Adrenal gland (tissue), 5 donors: ENCODE results near the gene RPTOR.

Experiments
- CTCF ChIP-seq, 6 experiments: fragments of 450-650 bp in 4 of 6; fragments of 200-600 bp in 2 of 6; sonication (generic) in 1 of 6; IDR thresholded peaks; 1 replicate in 5 of 6; 2 replicates in 1 of 6; pipeline versions ENCODE4 v1.5.1 to v1.8.0; 2016 to 2021; ENCODE audit warnings: antibody characterized with exemption in 6 of 6, mild to moderate bottlenecking in 2 of 6, moderate library complexity in 1 of 6
- POLR2A ChIP-seq, 2 donors: fragments of 450-650 bp; IDR thresholded peaks; one replicate each; pipeline ENCODE4 v1.6.1; 2017; ENCODE audit warnings: antibody characterized with exemption in 2 of 2, mild to moderate bottlenecking in 2 of 2, moderate library complexity in 1 of 2
- donor health status: DM: no; HTN: no; CAD: no.

DNA sequence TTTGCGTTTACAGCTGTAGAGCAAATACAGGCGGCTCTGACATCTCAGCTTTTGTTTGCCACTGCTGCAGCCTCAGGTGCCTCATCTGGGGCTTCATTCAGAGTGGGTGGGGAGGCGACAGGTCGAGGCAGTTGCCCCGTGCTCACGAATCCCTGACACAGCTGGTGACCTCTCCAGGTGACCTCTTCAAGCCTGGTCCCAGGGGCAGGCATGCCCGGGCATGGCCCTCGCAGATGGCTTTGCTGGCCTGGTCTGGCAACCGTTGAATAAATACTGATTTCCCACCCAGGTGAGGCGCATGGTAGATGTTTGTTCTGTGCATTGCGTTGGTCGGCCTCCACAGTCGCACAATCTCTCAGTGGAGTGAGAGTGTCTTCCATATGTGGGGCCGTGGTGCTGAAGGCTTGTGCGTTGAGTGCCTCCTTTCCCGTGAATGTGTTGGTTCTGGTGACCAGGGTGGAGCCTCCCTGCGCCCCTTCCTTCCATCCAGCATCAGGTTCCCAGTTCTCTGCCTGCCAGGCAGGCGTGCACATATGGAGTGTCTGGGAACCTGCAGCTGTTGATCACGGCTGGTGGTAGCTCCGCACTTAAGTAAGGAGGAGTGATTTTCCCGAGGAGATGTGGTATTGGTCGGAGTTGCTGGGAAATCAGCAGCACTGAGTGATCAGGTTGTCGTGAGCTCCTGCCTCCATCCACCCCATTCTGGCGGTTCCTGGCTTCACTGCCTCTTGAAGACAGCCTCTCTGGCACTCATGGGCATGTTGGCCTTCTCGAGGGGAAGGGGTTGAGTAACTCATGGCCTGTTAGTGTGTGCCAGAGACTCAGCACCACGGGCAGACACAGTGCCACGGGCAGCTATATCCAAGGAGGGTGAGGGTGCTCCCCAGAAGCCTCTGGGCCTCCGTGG is 149.7 kb downstream of the RPTOR start:
- TF ChIP-seq CTCF (IDR thresholded peaks at IDR 0.05) (no peak), POLR2A (IDR thresholded peaks at IDR 0.05) (no peak)
